Measurements from ENCODE around the gene SAE1.

DNA sequence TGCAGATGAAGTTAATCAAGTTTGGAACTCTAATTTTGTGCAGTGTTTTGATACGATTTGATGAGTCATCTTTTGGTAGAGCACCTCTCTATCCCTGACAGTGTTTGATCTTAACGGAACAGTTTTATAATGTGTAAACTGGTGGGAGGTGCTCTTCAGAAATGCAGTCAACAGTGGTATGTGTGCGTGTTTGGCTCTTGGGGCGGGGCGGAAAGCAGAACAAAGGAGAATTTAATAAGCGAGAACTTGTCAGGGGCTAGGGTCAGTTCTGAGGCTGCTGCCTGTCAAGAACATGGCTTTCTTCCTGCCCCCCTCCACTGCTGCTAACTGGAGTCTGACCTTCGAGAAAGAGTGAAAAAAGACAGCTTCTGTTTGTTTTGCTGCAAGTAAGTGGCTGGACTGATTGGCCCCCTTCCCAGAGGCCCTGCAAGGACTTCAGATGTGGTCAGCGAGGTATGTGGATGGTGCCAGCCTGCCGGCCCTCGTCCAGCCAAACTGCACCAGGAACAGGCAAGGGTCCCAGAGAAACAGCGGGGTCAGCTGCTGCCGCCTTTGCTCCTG is 59.6 kb downstream of the SAE1 start:
- TF ChIP-seq, protein P1, sequence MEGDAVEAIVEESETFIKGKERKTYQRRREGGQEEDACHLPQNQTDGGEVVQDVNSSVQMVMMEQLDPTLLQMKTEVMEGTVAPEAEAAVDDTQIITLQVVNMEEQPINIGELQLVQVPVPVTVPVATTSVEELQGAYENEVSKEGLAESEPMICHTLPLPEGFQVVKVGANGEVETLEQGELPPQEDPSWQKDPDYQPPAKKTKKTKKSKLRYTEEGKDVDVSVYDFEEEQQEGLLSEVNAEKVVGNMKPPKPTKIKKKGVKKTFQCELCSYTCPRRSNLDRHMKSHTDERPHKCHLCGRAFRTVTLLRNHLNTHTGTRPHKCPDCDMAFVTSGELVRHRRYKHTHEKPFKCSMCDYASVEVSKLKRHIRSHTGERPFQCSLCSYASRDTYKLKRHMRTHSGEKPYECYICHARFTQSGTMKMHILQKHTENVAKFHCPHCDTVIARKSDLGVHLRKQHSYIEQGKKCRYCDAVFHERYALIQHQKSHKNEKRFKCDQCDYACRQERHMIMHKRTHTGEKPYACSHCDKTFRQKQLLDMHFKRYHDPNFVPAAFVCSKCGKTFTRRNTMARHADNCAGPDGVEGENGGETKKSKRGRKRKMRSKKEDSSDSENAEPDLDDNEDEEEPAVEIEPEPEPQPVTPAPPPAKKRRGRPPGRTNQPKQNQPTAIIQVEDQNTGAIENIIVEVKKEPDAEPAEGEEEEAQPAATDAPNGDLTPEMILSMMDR (IDR thresholded peaks at IDR 0.05), result no peak
- TF ChIP-seq POLR2A (IDR thresholded peaks at IDR 0.05) (no peak), EP300 (IDR thresholded peaks at IDR 0.05) (no peak)
